ENCODE results near the gene POMGNT1. TPM values are rescaled to one million over a fixed set of nuclear protein-coding genes. Genes with fewer than 3 reads are reported as not detected.

The POMGNT1 gene
- total RNA-seq, 1 donor from 2014 or later = 31.5 TPM

GRCh38 chr1:46183079-46183847 is 15.0 kb downstream of the POMGNT1 start:
- peak; percentile 72 for DNase-seq (ENCODE audit: low spot score)

DNA sequence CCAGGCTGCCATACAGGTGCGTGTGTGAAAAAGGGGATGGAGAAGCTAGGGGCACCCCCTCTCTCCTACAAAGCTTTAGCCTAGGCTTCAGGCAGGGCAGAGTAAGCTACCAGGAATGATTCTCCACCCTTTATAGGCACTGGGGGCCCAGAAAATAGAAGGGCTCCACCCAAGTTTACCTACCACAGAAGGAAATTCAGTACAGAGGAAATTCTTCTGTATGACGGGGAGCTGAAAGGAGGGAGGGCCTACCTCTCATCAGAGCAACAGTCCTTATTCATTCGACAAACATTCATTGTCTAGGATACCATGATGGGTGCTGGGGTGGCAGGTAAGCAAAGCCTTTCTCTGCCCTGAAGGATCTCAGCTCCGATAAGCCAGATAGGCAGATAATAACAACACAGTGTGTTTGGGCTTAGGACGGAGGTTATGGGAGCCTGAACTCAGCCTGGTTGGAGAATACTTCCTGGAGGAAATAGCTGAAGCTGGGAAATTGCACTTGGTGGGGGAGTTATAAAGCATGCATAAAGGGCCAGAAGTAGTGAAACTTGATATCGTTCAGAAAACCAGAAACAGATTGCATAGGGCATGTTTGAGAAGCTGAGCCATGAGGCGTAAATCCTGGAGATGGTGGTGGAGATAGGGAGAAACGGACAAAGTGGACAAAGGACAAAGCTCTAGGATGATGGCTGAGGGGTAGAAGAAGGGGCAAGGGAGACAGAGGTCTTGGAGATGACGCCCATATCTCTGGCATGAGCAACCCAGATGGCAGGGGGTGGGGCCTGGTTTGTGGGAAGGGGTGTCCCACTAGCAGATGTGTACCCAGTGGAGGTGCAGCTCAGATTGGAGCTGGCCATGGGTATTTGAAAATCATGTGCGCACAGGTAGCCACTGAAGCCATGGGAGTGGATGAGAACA is 16.6 kb downstream of the POMGNT1 start:
- DNase-seq (ENCODE audit: low spot score) = no peak

DNA sequence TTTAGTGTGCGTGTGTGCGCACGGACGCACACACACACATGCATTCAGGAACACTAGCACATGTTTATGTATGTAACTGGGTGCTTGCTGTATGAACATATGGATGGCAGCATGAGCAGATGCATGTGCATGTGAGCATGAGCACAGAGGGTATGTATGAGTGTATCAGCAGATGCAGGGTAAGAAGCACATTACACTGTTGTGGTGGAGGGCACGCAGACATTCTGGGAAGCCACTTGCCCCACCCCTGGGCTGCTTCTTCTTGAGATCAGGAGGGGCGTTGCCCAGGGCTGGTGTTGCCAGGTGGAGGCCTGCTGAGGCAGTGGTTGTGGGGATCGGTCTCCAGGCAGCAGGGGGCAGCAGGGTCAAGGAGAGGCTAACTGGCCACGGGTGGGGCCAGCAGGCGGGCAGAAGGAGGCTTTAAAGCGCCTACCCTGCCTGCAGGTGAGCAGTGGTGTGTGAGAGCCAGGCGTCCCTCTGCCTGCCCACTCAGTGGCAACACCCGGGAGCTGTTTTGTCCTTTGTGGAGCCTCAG is 18.1 kb downstream of the POMGNT1 start:
- DNase-seq (ENCODE audit: low spot score) = no peak

GRCh38 chr1:46179138-46180081 is 18.8 kb downstream of the POMGNT1 start:
- DNase-seq (ENCODE audit: low spot score) = peak; percentile 91

DNA sequence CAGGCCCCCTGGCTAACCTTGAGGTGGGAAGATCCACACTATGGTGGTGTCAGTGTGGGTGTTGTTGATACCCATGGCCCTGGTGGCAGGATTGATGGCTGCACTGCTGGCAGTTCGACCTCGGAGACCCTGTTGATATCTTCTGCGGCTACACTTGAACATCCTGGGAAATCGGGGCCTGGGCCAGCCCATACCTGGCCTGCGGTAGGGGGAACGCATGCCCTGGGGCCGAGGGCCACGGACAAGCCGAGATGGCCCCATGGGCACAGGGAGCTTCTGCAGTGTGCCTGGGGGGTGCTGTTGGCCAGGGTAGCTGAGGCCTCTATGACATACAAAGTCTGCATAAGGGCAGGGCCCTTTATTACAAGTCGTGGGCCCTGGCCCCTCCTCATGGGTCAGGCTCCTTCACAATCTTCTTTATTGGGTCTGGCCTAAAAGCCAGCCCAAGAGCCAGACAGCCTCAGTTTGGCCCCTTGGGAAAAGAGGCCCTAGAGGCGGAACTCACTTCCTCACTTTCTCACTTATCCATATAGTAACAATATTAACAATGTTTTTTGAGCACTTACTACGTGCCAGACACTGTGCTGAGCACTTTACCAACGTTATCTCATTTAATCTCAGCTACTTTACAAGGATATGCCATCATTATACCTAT is 21.9 kb downstream of the POMGNT1 start, which contains the start of gene P3R3URF:
P3R3URF (minus strand) TSS at position 278 of the 655 bp plus-strand sequence; CDS start at position 261, 17 bp downstream.
- no peak for DNase-seq (ENCODE audit: low spot score)

- DNase-seq (ENCODE audit: low spot score) = no peak
These were observed 23.0 kb downstream of the POMGNT1 start for GRCh38 chr1:46175243-46175642.

DNA sequence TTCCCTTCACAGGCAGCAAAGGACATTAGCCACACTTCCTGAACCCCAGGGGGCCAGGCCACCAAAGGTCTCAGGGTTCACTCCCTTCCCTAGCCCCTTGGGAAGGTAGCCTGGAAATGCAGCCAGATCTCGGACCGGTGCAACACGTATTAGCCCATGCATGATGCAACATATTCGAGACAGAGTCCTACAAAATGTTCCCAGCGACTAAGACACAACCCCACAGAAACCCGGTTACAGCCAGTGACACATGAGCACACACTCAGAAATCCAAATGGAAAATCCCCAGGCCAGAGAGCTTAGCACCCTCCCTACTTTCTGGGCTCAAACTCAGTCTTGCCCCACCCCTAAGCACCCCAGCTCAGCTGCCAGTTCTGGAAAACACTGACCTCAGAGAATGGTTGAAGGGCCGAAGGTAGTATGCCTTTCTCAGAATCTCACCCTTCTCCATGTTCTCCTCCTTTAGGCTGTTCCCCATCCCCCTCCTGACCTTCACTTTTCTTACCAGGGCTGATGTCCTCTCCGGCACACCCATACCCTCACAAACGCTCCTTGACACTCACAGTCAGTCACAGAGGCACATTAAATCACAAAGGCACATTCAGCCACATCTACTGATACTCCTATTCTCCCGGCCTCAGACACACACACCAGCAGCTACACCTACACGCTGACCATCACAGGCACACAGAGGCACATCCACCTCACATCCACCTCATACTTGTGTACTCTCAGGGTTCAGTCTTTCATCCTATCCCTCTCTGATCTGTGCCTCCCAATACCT is 23.6 kb downstream of the POMGNT1 start, which contains the start of gene TSPAN1:
TSPAN1 (plus strand) TSS at position 640 of the 784 bp plus-strand sequence. CDS start 6,021 bp downstream, outside the sequence.
- peak; percentile 79 for DNase-seq (ENCODE audit: low spot score)

GRCh38 chr1:46173361-46173856 is 24.8 kb downstream of the POMGNT1 start:
- peak; percentile 70 for DNase-seq (ENCODE audit: low spot score)

DNA sequence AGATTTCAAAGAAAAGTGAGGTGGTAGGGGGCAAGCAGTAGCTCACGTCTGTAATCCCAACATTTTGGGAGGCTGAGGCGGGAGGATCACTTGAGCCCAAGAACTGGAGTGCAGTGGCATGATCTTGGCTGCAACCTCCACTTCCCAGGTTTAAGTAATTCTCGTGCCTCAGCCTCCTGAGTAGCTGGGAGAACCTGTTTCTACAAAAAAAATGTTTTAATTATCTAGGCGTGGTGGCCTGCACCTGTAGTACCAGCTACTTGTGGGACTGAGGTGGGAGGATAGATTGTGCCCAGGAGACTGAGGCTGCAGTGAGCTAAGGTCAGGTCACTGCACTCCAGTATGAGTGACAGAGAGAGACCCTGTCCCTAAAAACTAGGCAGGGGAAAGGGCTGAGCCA is 25.9 kb downstream of the POMGNT1 start:
- no peak for DNase-seq (ENCODE audit: low spot score)

DNA sequence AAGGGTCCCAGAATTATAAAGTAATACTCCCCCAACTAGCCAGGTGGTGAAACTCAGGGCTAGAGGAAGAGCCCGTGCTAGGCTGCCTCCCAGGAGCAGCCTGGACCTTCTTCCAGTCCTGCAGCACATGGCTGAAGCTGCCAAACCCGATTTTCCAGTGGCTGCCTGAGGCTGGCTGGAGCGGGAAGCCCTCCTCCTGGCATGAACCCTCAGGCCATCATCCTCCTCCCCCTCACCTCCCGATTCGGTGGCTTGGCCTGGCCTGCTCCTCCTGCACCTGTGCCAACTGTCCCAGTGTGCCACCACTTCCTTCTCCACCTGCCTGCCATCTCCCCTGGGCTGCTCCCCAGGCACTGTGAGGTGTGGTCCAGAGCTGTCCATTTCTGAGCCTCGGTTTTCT is 26.4 kb downstream of the POMGNT1 start:
- DNase-seq (ENCODE audit: low spot score) = no peak

- DNase-seq (ENCODE audit: low spot score) = no peak
These were observed 26.9 kb downstream of the POMGNT1 start for GRCh38 chr1:46171351-46171750.

DNA sequence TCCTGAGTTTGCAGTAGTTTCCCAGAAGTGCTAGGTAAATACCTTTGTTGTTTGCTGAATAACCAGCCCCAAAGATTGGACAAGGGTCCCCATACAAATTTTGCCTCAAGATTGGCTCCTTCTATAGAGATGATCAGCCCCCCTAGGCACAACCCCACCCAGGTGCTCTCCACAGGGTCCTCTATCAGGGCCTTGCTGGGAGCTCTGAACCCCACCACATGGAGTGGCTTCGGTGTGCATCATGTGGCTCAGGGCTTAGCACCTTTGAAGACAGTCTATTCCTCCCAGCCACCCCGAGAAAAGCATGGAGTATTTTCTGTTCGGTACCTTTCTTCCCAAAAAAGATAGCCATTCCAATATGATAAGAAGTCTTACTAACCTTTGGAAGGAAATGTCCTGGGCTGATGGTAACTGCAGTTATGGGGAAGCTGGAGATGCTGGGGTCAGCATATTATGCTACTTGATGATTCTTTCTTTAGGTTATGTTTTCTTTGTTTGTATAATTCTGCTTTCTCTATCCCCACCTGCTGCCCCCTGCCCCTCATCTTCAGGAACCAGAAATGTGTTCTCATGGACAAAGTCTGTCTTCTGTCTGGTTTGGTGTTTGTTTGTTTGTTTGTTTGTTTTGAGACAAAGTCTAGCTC is 28.3 kb downstream of the POMGNT1 start:
- DNase-seq (ENCODE audit: low spot score) = no peak

GRCh38 chr1:46168477-46168876 is 29.8 kb downstream of the POMGNT1 start:
- DNase-seq (ENCODE audit: low spot score) = no peak

GRCh38 chr1:46166521-46167462 is 31.4 kb downstream of the POMGNT1 start:
- peak; percentile 61 for DNase-seq (ENCODE audit: low spot score)

GRCh38 chr1:46160212-46160611 is 38.0 kb downstream of the POMGNT1 start:
- DNase-seq (ENCODE audit: low spot score) = no peak

DNA sequence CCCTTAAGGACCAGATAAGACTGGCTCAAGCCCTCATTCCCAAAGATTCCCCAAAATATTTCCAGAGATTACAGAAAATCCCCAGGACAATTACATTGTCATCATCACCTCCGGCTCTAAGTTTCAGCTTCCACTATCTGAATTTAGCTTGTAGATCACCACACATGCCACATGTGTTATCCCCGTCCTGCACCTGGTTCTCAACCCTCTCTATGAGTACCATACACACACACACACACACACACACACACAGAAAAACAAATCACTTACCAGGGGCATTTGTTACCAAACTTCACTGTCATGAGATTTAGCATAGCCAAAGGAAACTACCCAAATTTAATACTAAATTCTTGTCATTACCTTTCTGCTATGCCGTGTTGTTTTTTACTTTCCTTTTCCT is 38.7 kb downstream of the POMGNT1 start:
- no peak for DNase-seq (ENCODE audit: low spot score)

Data from umbilical cord (tissue), 2 donors.